Endometrial microvascular endothelial cells (primary cell): ENCODE data around the gene KDM4C. TPM values are rescaled to one million over a fixed set of nuclear protein-coding genes. Genes with fewer than 3 reads are reported as not detected.
"Not testable (repeated sequence)": the region's sequence is repeated elsewhere in the genome, so short reads cannot be mapped to it uniquely, and the experiment has no call there.

Experiments
- in situ Hi-C: cut with HindIII; loops from 2 replicates; pipeline ENCODE4 v1.10.0; 2017; ENCODE audit warnings: low sequenced_read_pairs, low pct_unique_long_range_greater_than_20kb; ENCODE audit errors: inconsistent ontology term
- total RNA-seq: library from RNA; depleted of rRNA; stranded (reverse); fragments of >200 nt; gene quantifications from one replicate; pipeline ENCODE4 v1.2.3, GENCODE V29; 2015; ENCODE audit errors: inconsistent ontology term

The KDM4C gene
- 31.8 TPM for total RNA-seq

DNA sequence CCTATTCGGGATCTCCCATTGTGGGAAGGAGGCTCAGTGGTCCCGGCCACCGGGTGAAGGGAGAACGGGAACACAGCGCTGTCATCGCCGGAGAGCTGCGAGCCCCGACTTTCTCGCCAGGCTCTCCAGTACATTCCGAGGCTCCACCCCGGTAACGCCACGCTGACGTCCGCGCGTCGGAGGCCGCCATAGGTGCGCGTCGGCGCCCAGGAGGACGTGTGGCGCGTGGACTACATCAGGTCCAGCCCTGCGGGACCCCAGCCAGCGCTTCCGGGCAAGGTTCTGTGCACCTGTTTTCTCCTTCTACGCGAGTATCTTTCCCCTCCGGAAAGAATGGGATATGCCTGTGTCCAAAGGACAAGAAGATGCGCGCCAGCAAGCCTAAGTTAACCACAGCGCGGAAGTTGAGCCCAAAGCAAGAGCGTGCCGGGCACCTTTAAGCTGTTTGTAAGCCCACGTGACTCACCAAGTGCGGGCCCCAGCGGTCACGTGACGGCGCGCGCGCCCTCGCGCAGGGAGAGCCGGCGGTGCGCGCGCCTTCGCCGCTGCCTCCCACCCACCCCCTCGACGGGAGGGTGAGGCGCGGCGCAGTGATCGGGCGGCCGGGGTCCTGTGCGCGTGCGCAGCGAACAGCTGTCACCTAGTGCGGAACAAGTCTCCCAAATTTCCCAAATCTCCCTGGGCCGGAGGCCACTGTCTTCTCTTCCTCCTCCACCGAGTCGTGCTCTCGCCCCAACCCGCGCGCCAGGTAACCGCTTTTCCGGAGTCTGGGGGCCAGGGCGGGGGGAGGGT, at the start of gene KDM4C:
Gene KDM4C (plus strand): TSS at position 518 of the 792 bp plus-strand sequence. CDS start 35,016 bp downstream, outside the sequence.
- in situ Hi-C loops = no loop called here

DNA sequence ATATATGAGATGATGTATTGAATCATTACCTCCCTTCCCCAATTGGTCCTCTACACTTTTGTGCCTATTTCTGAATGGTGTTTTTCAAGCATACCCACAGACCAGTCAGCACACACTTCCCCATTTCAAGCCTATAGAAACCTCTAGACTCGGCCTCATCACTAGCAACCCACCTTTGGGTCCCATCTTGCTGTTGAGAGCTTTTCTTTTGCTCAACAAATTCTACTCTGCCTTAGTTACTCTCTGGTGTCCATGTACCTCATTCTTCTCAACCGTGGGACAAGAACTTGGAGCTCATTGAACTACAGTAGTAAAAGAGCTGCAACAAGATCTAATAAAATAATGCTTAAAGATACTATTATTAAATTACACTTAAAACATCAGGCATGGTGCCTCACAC, 49.0 kb upstream of the KDM4C start:
- in situ Hi-C loops = no loop called here

DNA sequence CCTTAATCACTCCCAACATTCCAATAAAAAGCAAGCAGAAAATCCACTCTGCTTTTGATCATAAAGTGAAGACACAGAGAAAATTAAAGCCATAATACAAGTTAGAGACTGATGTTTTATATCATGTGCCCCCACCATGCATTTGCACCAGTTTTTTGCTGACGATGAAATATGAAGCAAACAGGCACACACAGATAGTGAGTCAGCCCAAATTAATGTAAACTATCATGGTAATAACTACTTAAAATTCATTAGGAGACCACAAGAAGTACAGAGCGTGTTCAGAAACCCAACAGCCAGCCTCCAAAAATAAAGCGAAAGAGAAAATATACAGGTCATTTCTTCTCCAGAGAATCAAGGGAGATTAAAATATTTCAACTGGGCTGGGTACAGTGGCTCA, 46.4 kb upstream of the KDM4C start:
- in situ Hi-C loops = no loop called here

DNA sequence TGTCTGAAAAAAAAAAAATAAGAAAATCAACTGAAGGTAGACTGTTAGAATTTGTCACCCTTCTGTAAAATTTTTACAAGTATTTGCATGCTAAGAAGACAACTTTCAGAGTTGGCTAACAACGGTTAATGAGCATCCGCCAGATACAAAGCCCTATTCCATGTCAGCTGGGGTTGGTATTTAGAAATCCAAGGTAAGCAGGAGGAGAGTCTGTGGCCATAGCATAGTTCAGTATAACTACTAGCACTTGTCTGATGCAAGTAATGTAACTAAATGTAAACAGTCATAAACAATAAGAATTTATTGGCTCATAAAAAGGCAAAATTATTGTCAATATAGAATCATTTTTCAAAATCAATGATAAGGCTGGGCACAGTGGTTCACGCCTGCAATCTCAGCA, 45.7 kb upstream of the KDM4C start:
- in situ Hi-C loops = no loop called here

DNA sequence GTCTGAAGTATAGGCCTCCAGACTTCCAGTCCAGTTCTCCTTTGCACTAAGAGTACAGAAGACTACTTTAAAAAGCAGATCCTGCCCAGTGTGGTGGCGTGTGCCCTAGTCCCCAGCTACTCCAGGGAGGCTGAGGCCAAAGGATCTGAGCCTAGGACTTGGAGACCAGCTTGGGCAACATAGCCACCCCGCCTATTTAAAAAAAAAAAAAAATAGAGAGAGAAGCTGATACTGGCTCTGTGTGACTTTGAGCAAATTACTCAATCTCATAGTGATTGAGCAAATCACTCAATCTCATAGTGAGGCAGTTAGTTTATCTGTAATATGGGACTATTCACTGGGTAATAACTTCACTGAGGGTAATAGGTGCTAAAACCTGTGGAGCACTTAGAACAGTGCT, 43.6 kb upstream of the KDM4C start:
- in situ Hi-C loops = no loop called here

DNA sequence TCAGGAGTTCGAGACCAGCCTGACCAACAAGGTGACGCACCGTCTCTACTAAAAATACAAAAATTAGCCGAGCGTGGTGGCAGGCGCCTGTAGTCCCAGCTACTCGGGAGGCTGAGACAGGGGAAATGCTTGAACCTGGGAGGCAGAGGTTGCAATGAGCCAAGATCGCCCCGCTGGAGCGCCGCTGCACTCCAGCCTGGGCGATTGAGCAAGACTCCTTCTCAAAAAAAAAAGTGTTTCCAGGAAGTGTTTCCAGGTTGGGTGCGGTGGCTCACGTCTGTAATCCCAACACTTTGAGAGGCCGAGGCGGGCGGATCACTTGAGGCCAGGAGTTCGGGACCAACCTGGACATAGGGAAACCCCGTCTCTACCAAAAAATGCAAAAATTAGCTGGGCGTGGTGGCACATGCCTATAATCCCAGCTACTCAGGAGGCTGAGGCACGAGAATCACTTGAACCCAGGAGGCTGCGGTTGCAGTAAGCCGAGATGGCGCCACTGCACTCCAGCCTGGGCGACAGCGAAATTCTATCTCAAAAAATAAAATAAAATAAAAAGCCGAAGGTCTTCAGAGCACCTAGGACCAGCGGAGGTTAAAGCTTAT, 42.5 kb upstream of the KDM4C start:
- in situ Hi-C loops = not testable (repeated sequence)

DNA sequence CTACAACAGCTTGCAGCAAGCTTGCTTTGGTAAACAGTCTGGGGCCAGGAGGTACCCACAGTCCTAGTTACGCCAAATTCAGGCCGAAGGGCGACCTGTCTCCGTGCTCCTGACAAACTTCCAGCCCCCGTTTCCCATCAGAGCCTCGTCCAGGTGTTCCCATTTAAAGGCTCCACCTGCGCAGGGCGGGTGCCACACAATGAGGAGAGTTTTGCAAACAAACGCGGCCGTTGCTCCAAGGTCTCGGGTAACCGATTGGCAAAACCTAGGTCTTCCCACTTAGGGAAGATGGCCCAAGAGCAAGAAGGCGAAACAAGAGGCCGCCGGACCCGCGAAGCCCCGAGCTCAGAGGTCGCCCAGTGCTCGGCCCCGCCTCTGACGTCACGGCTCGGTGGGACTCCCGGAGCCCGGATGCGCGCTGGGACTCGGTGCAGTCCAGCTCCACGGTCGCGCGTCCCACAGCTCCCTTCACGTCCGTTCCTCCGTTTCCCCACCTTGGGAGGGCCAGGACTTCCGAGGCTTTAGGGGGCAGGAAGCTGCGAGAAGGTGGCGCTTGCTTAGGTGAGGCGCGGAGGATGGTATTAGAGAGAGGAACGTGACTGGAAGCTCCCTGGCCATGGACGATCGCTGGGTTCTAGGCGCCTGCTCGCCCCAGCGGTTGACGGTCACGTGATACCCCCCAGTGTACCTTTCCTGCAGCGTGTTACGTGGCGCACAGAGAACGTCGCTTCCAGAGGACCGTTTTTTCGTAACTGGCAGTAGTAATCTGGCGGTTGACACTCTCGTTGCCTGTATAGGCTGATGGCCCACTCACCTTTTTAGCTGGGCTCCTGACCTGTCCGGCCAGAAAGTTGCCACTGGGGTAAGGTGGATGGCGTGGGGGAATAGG, 41.8 kb upstream of the KDM4C start:
- in situ Hi-C loops = no loop called here

DNA sequence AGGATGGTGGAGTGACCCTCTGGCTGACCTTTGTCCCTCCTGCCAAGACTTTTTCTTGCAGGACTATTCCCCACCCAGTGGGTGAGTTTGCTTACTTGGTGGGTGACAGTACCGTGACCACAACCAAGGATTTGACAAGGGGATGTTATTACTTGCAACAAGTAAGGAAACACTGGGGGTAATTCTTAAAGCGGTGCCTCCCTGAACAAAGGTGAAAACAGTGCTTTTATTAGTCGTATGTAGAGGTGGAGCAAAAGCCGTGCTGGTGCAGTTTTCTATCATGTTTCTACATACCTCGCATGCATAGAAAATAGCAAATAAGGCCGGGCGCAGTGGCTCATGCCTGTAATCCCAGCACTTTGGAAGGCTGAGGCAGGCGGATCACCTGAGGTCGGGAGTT, 41.0 kb upstream of the KDM4C start:
- in situ Hi-C loops = no loop called here

DNA sequence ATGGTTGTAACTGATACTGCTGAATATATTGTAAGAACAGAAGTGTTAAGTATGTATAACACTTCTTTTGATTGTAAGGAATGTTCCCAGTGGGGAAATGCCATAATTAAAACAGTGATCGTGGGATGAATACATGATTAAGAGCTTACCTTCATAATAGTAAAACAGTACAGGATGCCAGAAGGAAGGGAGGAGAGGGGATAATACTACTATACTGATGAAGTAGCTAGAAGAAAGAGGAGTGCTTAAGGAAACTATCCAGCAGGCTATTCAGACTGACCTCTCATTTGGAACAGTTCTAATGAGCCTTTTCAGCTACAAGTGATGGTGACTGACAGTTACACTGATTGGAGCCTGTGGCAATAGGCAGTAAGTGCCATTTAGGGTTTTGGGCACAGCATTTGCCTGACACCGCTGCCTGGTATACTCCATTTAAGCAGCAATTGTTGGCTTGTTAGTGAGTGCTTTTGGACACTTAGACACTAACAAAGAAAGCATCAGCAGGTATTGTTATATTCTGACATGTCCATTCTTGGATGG, 33.8 kb upstream of the KDM4C start:
- in situ Hi-C loops = no loop called here

DNA sequence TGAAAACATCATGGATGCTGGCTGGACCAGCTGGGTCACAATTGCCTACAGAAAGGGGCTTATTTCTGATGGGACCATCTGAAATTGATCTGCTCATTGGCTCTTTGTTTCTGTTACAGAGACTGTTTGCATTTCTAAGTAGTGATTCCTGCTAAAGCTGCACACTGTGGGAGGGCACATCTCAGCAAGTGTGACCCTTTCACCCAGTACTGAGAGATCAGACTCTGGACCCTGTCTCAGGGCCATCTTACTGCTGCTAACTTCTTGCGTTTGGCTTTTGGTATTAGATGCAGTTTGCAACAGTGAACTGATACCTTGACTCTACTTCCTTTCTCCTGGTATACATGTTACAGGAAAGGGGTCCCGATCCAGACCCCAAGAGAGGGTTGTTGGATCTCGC, 24.5 kb upstream of the KDM4C start:
- in situ Hi-C loops = no loop called here

DNA sequence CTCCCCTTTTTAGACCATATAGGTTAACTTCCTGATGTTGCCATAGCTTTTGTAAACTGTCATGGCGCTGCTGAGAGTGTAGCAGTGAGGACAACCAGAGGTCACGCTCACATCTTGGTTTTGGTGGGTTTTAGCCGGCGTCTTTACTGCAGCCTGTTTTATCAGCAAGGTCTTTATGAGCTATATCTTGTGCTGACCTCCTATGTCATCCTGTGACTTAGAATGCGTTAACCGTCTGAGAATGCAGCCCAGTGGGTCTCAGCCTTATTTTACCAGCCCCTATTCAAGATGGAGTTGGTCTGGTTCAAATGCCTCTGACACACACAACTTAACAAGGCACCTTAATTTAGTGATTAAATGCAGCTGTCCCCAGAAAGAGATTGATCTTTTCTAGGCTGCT, 23.9 kb upstream of the KDM4C start:
- in situ Hi-C loops = no loop called here

DNA sequence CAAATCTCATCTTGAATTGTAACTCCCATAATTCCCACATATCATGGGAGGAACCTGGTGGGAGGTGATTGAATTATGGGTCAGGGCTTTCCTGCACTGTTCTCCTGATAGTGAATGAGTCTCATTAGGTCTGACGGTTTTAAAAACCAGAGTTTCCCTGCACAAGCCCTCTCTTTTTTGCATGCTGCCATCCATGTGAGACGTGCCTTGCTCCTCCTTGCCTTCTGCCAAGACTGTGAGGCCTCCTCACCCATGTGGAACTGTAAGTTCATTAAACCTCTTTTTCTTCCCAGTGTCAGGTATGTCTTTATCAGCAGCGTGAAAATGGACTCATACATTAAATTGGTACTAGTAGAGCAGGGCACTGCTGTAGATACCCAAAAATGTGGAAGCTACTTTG, 22.4 kb upstream of the KDM4C start:
- in situ Hi-C loops = no loop called here

DNA sequence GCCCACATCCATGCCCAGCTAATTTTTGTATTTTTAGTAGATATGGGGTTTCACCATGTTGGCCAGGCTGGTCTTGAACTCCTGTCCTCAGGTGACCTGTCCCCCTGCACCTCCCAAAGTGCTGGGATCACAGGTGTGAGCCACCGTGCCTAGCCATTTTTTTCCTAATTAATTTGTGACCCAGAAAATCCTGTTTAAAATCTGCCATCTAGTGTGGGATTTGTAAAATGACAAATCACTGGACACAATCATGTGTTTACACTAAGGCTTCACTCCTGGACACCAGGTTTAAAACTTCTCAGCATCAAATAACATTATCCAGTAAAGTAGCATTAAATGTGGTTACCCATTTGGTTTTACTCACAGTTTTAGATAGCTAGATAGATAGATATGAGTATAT, 18.6 kb upstream of the KDM4C start:
- in situ Hi-C loops = no loop called here

DNA sequence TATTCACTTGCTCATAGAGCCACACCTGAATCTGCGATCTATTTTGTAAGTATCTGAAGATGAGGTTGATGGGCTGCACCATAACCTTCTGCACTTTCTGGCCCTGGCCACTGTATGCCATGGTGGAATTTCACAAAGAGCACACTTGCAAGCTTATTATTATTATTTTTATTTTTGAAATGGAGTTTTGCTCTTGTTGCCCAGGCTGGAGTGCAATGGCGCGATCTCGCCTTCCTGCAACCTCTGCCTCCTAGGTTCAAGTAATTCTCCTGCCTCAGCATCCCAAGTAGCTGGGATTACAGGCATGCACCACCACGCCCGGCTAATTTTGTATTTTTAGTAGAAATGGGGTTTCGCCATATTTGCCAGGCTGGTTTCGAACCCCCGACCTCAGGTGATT, 8.9 kb upstream of the KDM4C start:
- in situ Hi-C loops = not testable (repeated sequence)

DNA sequence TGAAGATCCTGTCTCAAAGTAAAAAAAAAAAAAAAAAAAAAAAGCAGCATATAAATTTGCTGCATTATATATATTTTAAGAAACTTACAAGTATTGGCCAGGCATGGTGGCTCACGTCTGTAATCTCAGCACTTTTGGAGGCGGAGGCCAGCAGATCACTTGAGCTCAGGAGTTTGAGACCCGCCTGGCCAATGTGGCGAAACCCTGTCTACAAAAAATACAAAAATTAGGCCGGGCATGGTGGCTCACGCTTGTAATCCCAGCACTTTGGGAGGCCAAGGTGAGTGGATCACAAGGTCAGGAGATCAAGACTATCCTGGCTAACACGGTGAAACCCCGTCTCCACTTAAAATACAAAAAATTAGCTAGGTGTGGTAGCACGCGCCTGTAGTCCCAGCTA, 2.9 kb upstream of the KDM4C start:
- in situ Hi-C loops = not testable (repeated sequence)

DNA sequence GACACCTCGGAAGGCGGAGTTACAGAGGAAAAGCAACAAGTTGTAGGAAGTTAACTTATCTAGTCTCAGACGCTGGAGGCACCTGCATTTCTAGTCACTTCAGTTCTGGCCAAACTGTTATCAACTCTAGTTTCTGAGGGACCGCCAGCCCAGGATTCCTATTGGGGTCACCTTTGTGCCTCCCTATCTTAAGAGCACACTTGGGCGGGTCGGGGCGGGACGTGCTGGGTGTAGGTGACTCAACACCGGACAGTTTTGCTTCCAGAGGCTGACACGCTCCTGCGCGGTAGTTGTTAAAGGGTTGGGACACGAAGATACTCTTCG, 679 bp upstream of the KDM4C start:
- in situ Hi-C loops = no loop called here

DNA sequence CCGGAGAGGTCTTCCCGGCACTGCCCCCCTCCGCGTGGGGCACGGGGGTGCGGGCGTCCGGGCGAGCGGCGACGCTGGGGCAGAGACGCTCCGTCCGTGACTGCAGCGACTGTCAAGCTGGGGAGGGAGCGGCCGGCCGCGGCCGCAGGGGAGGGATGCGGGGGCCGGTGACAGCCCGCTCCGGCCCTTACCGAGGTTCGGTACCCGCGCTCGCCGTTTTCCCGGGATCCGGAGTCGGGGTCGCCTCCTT, 400 bp downstream of the KDM4C start:
- in situ Hi-C loops = no loop called here

DNA sequence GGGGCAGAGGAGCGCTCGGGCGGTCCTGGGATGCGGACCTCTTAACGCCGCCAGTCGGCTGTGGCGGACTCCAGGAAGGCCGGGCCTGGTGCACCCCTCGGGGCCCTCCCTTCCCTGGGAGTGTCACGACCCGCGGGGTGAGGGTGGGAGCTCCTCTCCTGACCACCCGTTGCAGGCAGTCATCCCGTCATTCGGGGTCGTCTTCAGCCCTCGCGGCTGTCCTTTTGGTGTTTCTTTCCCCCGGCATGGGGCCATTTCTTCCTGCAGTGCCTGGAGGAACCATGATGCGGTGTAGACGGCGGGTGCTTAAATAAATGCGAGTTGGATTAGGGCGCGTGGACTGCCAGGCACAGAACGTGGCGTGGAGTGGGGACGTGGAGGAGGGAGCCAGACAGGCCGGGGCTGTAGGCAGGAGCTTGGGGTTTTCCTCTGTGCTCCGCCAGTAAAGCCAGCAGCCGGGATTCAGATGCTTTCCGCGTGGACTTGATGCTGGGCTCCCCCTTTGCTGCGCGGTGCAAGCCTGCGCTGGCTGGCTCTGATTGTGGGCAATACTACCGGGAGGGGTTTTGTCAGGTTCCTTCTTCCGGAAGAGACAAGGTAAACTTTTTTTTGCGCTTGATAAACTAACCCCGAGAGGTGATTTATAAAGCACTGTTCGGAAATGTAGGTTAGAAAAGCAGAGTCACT, 868 bp downstream of the KDM4C start:
- in situ Hi-C loops = no loop called here

DNA sequence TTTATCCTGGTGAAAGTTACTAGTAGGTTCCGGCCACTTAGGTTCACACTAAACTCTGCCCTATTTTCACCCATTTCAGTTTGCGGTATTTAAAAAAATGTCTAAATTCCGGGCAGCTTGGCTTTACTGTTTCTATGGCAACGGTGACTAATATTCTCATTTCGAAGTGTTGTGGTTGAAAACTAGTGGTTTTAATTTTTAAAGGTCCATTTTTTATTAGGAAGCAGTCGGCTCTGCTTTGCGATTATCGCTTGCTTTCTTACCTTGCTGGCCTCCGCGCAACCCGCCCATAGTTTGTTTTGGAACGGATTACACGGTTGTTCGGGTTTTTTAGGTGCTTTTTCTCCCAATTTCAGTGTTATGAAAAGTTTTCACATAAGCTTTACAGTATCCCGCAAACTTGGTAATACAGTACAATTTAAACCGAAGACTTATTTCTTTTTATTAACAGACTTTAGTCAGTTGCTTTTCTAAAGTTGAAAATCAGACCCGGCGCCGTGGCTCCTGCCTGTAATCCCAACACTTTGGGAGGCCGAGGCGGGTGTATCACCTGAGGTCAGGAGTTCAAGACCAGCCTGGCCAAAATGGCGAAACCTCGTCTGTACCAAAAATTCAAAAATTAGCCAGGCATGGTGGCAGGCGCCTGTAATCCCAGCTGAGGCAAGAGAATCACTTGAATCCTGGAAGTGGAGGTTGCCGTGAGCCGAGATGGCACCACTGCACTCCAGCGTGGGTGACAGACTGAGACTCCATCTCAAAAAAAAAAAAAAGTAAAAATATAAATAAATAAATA, 1.6 kb downstream of the KDM4C start:
- in situ Hi-C loops = no loop called here
